GM19023 (cell line): ENCODE measurements around the gene RBM41.

Source experiments
- ATAC-seq: cut with Tn5 transposase; IDR thresholded peaks from one replicate; pipeline ENCODE4 v1.9.1; 2021; ENCODE audit warnings: mild to moderate bottlenecking, moderate library complexity; ENCODE audit not compliant: unreplicated experiment

Gene RBM41

DNA sequence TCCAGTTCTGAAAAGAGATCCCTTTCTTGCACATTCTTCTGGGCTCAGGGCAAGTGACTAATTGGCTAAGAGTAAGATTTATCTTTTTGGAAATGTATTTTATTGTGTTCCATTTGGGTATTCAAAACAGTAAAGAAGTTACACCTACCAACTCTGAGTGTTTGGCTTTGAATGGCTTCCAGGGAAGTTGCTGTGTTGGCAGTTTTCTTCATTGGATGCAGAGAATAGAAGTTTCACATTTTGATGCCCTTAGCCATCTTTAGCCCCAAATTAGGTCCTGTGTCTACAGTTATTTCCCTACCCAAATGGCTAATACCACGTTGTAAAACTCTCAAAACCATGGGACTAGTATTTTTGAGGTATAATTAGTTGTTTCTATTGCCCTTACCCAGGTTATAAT is 88.9 kb downstream of the RBM41 start:
- no peak for ATAC-seq

DNA sequence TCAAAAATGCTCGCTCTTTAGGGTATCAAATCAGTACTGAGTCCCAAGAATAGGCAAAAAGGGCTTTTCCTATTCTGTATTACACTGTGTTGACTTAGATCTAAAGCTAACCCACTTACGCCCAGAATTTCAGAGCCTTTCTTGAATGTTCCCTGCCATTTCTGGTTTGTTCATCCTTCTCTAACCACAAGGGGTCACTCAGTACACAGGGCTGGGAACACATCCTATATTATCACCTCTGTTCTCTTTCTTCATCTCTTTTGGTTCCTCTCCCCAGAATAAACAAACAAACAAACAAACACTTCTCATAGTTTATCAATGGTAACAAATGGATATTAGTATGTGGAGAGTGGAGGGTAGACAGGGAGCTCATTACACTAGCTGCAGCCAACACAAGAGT is 93.1 kb downstream of the RBM41 start:
- no peak for ATAC-seq

DNA sequence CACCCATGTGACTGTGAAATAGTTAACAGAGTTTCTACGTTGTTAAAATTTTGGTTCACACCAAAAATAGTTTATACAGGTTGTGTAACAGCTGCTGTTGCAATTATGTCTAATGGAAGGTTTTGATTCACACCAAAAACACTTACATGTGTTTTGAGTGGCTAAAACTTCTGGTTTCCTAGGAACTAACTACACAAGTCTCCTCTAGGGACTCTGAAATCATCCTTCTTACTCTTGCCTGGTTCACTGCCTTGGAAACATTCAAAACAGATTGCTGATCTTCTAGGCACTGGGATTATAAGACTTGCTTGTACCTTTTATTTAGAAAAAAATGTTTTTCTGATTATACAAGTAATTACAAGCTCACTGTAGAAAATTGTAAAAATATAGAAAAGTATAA is 103.7 kb downstream of the RBM41 start:
- ATAC-seq = no peak
